Stimulated activated naive B cell treated with anti-CD40 and anti-IgM and Interleukin-4, amounts not matched to agents 10 μg/mL and 1 μg/mL and 100 μg/mL, for 72 hours (primary cell): ENCODE data around the gene S100A4.
"Not testable (repeated sequence)": the region's sequence is repeated elsewhere in the genome, so short reads cannot be mapped to it uniquely, and the experiment has no call there.

Experiments
- ATAC-seq, 2 donors: fragments of 150-1000 bp; cut with Tn5 transposase; replicated peaks; 2 replicates each; pipeline ENCODE4 v1.10.0; 2021; ENCODE audit warnings: moderate library complexity in 1 of 2
- DNase-seq: peaks from one replicate; pipeline ENCODE4 v3.0.0; 2021
- H3K27ac Mint-ChIP-seq: one replicate; pipeline ENCODE4 v1.8.0; 2022; ENCODE audit warnings: mild to moderate bottlenecking, mixed read lengths
- H3K27me3 Mint-ChIP-seq, 2 donors: one replicate each; pipeline ENCODE4 v1.8.0; 2022; ENCODE audit warnings: mixed read lengths in 2 of 2
- H3K36me3 Mint-ChIP-seq, 2 donors: one replicate each; pipeline ENCODE4 v1.8.0; 2022; ENCODE audit warnings: mixed read lengths in 2 of 2, mild to moderate bottlenecking in 1 of 2
- H3K4me1 Mint-ChIP-seq, 2 donors: one replicate each; pipeline ENCODE4 v1.8.0; 2022; ENCODE audit warnings: mixed read lengths in 2 of 2, mild to moderate bottlenecking in 1 of 2
- H3K4me3 Mint-ChIP-seq, 2 donors: one replicate each; pipeline ENCODE4 v1.8.0; 2022; ENCODE audit warnings: mild to moderate bottlenecking in 2 of 2, mixed read lengths in 2 of 2, moderate library complexity in 1 of 2
- H3K9me3 Mint-ChIP-seq, 2 donors: one replicate each; pipeline ENCODE4 v1.8.0; 2022; ENCODE audit warnings: mixed read lengths in 2 of 2, mild to moderate bottlenecking in 1 of 2

Gene S100A4

DNA sequence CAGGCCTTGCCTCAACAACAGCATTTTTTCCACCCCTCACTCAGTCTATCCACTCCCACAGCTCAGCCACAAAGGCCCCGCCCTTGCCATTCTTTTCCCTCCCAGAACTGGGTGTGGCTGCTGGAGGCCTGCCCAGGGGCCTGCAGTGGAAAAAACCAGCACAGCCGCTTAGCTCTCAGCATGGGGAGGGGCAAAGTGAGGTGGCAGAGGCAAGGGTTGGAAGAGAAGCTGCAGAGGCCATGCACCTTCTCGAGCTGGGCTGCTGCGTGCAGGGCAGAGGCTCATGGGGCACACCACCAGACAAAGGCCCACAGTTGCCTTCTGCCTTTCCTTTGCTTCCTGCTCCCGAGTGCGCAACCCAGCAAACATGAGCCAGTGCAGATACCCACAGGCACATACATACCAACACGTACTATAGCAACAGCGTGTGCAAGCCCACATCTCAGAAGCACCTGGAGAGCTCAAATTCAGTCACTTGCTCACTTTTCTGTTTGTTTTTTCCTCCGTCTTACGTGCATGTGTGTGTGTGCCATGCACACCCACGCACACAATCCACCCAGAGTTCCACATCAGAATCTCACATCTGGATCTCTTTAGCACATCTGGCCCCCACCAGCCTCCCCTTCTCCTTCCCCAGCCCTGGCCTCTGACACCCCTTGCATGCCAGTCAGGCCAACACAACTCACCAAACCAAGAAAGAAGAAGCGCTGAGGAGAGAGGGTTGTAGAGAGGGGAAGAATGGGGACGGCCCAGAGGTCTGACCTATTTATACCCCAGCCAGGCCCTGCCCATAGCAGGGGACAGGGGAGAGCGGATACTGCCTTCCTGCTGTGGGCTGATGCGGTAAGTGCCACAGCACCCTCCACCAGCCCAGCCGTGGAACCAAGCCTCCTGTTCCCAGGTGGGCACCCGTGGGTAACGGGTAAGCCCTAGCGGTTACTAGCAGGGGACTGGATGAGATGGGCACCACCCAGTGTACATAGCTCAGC, at the start of gene S100A4:
Gene S100A4 (minus strand): TSS at position 740 of the 989 bp plus-strand sequence. CDS start 1,012 bp downstream, outside the sequence.
- Mint-ChIP-seq H3K36me3 (peaks cover 19 to 38% of the 10 kb centered on the region in 2 donors), H3K4me1 (peaks cover 50 to 71% of the 10 kb centered on the region in 2 donors), H3K27ac (peak within 1 kb of the TSS; percentile 96), H3K27me3 (peaks cover 0 to 13% of the 10 kb centered on the region in 2 donors), H3K4me3 (peak within 1 kb of the TSS; percentile 87 to 90), H3K9me3 (peaks cover 0 to 4% of the 10 kb centered on the region in 2 donors)
- ATAC-seq = peak; percentile 84 to 85
- peak; percentile 83 for DNase-seq

DNA sequence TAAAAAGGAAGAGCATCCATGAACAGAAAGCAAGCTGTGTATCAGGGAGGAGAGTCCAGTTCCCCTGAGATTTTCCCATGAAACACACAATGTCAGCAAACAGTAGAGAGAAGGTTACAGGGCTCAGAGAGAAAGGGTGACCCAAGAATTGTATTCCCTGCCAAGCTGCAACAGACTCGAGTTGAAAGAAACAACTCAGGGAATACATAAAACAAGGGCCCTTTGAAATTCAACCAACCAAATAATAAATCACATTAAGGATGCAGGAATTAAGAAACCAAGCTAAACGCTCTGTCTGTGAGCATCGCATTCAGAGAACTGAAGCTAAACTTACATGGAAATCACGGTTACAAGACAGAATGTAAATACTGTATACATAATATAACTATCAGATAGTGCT, 47.1 kb upstream of the S100A4 start:
- Mint-ChIP-seq H3K9me3 (no peaks in the 10 kb centered on the region), H3K36me3 (no peaks in the 10 kb centered on the region), H3K4me1 (peaks cover 10 to 11% of the 10 kb centered on the region in 2 donors), H3K27ac (no peak overlapping the region), H3K27me3 (no peaks in the 10 kb centered on the region), H3K4me3 (no peak overlapping the region)
- no peak for ATAC-seq
- DNase-seq = no peak

DNA sequence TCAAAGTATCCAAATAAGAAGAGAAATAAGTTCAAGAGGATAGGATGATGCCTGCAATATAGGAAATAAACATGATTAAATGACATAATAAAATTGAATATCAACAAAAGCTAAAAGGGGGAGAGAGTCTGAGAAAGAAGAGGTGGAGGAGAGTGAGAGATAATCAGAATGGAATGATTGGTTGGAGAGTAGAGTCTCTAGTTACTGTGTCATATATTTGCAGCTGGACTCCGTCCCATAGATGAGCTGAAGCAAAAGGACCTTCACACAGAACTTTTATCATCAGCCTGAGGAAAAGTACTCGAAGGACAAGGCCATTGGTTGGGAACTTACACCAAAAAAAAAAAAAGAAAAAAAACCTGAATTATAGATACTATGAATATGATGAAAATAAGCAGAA, 42.9 kb upstream of the S100A4 start:
- DNase-seq (no peak), ATAC-seq (no peak)
- H3K36me3 Mint-ChIP-seq = no peaks in the 10 kb centered on the region
- no peaks in the 10 kb centered on the region for H3K27me3 Mint-ChIP-seq
- H3K27ac Mint-ChIP-seq = no peak overlapping the region
- peaks cover 0 to 2% of the 10 kb centered on the region in 2 donors for H3K4me1 Mint-ChIP-seq
- H3K4me3 Mint-ChIP-seq = no peak overlapping the region
- no peaks in the 10 kb centered on the region for H3K9me3 Mint-ChIP-seq

DNA sequence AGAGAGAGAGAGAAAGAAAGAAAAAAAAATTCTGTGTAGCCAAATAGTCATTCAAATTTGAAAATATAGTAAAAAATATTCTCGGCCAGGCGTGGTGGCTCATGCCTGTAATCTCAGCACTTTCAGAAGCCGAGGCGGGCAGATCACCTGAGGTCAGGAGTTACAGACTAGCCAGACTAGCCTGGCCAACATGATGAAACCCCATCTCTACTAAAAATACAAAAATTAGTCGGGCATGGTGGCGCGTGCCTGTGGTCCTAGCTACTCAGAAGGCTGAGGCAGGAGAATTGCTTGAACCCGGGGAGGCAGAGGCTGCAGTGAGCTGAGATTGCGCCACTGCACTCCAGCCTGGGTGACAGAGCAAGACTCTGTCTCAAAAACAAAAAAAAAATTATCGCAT, 42.4 kb upstream of the S100A4 start:
- not testable (repeated sequence) for H3K27me3 Mint-ChIP-seq, H3K4me3 Mint-ChIP-seq, H3K27ac Mint-ChIP-seq

DNA sequence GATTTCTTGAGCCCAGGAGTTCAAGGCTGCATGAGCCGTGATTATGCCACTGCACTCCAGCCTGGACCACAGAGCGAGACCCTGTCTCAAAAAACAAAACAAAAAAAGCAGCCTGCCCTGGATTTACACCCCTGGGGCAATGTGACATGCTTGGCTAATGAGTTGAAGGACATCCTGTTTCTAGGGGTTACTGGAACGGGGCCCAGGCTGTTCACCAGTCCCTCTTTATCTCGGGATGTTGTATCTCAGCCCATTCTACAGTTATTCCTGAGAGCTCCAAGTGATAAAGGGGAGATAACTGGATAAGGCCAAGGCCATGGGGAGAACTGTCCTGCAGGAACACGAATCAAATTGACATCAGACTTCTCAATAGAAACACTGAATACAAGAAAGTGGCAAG, 41.7 kb upstream of the S100A4 start:
- Mint-ChIP-seq H3K27me3 (no peaks in the 10 kb centered on the region), H3K4me1 (peaks cover 0 to 2% of the 10 kb centered on the region in 2 donors), H3K9me3 (no peaks in the 10 kb centered on the region), H3K36me3 (no peaks in the 10 kb centered on the region), H3K4me3 (no peak overlapping the region), H3K27ac (no peak overlapping the region)
- DNase-seq (no peak), ATAC-seq (no peak)

More for the DNA sequence above, 42.4 kb upstream of the S100A4 start:
- H3K36me3 Mint-ChIP-seq, ATAC-seq, H3K9me3 Mint-ChIP-seq, DNase-seq, H3K4me1 Mint-ChIP-seq: not testable (repeated sequence)

DNA sequence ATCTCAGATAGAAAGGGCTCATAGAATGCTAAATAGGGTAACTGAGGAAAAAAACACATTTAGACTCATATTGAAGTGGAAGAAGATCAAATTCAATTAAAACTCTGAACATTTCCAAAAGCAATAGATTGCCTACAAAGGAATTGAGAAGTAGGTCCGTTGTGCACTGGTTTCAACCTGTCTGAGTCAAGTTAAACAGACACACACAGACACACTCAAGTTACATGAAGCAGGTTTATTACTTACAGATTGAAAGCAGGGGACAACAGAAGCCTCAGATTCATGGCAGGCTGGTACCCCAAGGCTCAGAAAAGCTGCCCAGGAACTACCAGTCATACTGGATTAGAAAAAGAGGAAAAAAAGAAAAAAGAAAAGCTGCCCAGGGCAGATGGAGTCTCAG, 40.7 kb upstream of the S100A4 start:
- DNase-seq (no peak), ATAC-seq (no peak)
- no peaks in the 10 kb centered on the region for H3K27me3 Mint-ChIP-seq
- peaks cover 0 to 2% of the 10 kb centered on the region in 2 donors for H3K4me1 Mint-ChIP-seq
- no peak overlapping the region for H3K4me3 Mint-ChIP-seq
- no peak overlapping the region for H3K27ac Mint-ChIP-seq
- H3K36me3 Mint-ChIP-seq = no peaks in the 10 kb centered on the region
- H3K9me3 Mint-ChIP-seq = no peaks in the 10 kb centered on the region

DNA sequence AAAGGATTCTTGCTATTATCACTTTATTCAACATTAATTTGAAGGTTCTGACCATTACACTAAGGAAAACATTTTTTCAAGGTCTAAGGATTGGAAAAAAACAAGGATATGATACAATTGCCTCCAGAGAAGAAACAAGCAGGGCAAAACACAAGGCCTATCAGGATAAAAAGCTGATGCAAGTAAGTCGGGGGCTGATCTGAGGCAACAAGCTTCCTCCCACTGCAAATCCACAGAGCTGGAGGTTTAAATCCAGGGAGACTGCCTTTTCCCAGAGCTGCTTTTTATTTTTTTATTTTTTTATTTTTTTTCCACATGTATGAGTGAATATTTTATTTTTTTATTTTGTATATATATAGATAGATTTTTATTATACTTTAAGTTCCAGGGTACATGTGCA, 39.4 kb upstream of the S100A4 start:
- H3K4me1 Mint-ChIP-seq = peaks cover 0 to 2% of the 10 kb centered on the region in 2 donors
- no peaks in the 10 kb centered on the region for H3K36me3 Mint-ChIP-seq
- no peaks in the 10 kb centered on the region for H3K9me3 Mint-ChIP-seq
- H3K27me3 Mint-ChIP-seq = no peaks in the 10 kb centered on the region
- DNase-seq = no peak
- no peak for ATAC-seq
- no peak overlapping the region for H3K4me3 Mint-ChIP-seq
- no peak overlapping the region for H3K27ac Mint-ChIP-seq

DNA sequence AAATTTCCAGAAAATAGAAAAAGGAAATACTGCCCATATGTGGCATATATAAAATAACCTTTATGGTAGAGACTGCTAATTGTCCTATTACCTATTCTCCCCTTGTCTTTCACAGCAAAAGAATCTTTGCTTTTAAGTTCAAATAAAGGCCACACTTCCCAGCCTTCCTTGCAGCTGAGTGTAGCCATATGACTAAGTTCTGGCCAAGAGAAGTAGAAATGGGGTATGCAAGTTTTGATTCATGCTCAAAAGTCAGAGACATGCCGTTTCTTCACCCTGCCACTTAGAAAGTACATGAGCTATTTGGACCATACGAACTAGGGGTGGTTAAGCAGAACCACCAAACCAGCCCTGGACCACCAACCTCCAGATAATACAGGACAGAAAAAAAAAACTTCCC, 38.4 kb upstream of the S100A4 start:
- H3K36me3 Mint-ChIP-seq = no peaks in the 10 kb centered on the region
- H3K9me3 Mint-ChIP-seq = no peaks in the 10 kb centered on the region
- H3K4me1 Mint-ChIP-seq = peaks cover 0 to 2% of the 10 kb centered on the region in 2 donors
- no peaks in the 10 kb centered on the region for H3K27me3 Mint-ChIP-seq
- no peak overlapping the region for H3K27ac Mint-ChIP-seq
- no peak for ATAC-seq
- DNase-seq = no peak
- H3K4me3 Mint-ChIP-seq = no peak overlapping the region

DNA sequence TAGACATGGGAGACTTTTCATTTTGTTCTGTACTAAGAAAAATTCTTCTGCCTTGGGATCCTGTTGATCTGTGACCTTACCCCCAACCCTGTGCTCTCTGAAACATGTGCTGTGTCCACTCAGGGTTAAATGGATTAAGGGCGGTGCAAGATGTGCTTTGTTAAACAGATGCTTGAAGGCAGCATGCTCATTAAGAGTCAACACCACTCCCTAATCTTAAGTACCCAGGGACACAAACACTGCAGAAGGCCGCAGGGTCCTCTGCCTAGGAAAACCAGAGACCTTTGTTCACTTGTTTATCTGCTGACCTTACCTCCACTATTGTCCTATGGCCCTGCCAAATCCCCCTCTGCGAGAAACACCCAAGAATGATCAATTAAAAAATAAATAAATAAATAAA, 37.9 kb upstream of the S100A4 start:
- H3K27me3 Mint-ChIP-seq, H3K4me3 Mint-ChIP-seq, H3K27ac Mint-ChIP-seq, H3K36me3 Mint-ChIP-seq, H3K4me1 Mint-ChIP-seq, ATAC-seq, H3K9me3 Mint-ChIP-seq, DNase-seq: not testable (repeated sequence)

DNA sequence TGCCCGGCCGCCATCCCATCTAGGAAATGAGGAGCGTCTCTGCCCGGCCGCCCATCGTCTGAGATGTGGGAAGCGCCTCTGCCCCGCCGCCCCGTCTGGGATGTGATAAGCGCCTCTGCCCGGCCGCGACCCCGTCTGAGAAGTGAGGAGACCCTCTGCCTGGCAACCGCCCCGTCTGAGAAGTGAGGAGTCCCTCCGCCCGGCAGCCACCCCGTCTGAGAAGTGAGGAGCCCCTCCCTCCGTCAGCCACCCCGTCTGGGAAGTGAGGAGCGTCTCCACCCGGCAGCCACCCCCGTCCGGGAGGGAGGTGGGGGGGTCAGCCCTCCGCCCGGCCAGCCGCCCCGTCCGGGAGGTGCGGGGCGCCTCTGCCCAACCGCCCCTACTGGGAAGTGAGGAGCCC, 37.2 kb upstream of the S100A4 start:
- not testable (repeated sequence) for H3K4me3 Mint-ChIP-seq, H3K27me3 Mint-ChIP-seq, H3K4me1 Mint-ChIP-seq, H3K9me3 Mint-ChIP-seq, H3K36me3 Mint-ChIP-seq, DNase-seq, H3K27ac Mint-ChIP-seq, ATAC-seq

DNA sequence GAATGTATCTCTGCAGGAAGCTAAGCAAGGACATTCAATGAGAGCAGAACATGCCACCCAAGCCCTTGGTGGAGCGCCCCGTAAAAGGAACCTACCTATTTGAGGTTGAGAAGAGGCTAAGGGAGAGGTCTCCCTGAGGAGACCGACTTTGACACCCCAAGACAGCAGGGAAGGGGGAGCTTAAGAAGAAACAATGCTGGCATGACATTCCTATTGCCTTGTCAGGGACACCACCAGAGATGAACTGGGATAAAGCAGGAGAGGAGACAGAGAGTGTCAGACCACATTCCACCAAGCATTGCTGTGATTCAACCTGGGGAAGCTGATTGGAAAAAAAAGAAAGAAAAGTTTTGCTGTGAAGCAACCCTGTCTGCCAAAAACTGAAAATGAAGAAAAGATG, 33.3 kb upstream of the S100A4 start:
- Mint-ChIP-seq H3K4me1 (peaks cover 3 to 12% of the 10 kb centered on the region in 2 donors), H3K9me3 (no peaks in the 10 kb centered on the region), H3K27ac (no peak overlapping the region), H3K4me3 (no peak overlapping the region), H3K27me3 (peaks cover 7 to 9% of the 10 kb centered on the region in 2 donors), H3K36me3 (no peaks in the 10 kb centered on the region)
- DNase-seq = no peak
- ATAC-seq = no peak

DNA sequence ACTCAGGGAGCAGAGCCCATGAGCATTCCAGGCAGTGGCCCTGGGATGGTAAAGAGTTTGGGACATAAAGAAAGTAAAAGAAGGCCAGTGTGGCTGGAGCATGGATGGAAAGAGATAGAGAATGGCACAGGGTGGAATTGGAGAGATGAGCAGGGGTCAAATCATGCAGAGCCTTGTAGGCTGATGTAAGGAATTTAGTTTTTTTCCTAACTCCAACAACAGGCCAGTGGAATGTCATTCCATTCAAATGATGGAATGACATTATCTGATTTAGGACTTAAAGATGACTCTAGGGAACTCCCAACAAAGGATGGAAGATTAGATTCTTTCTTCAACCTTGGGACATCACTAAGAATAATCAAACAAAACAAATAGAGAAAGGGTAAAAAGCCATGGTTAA, 32.9 kb upstream of the S100A4 start:
- H3K9me3 Mint-ChIP-seq = no peaks in the 10 kb centered on the region
- H3K4me1 Mint-ChIP-seq = peaks cover 3 to 16% of the 10 kb centered on the region in 2 donors
- no peak overlapping the region for H3K27ac Mint-ChIP-seq
- no peak overlapping the region for H3K4me3 Mint-ChIP-seq
- H3K36me3 Mint-ChIP-seq = no peaks in the 10 kb centered on the region
- H3K27me3 Mint-ChIP-seq = peaks cover 7 to 9% of the 10 kb centered on the region in 2 donors
- ATAC-seq = no peak
- no peak for DNase-seq

DNA sequence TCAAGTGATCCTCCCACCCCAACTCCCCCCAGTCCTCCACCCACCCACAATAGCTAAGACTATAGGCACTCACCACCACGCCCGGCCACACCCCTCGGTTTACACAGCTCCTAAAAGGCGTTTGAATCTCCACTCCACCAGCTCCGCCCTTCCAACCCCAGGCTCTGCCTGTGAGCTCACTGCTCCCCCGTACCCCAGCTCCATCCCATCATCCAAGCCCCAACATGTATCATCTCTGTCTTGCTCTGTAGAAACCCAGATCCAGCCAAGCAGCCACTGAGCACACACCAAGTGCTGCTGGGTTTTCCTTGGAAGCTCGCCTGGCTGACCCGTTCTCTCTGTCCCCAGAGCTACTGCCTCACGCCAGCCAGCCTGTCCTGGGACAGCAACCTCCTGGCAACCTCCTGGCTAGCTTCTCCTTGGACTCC, 32.0 kb upstream of the S100A4 start:
- ATAC-seq (no peak), DNase-seq (no peak)
- H3K36me3 Mint-ChIP-seq = no peaks in the 10 kb centered on the region
- H3K4me3 Mint-ChIP-seq = no peak overlapping the region
- no peaks in the 10 kb centered on the region for H3K9me3 Mint-ChIP-seq
- H3K27ac Mint-ChIP-seq = no peak overlapping the region
- H3K4me1 Mint-ChIP-seq = peaks cover 10 to 24% of the 10 kb centered on the region in 2 donors
- peaks cover 7 to 9% of the 10 kb centered on the region in 2 donors for H3K27me3 Mint-ChIP-seq

DNA sequence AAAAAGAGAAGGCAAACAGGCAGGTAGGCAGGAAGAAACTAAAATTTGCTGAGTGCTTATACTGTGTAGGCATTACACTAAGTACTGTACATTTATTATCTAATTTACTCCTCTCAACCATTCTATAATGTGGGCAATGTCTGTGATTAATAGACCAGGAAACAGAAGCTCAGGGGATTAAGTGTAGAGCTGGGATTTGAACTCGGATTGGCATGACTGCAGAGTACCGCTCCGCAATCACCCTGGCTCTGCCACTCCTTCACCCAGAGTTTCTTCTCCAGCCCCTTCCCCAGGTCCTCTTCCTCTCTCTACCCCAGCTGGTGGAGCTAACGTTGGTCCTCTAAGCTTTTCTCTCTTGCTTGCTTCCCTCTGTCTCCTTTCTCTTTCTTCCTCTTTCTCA, 31.5 kb upstream of the S100A4 start:
- peaks cover 7 to 9% of the 10 kb centered on the region in 2 donors for H3K27me3 Mint-ChIP-seq
- no peak overlapping the region for H3K27ac Mint-ChIP-seq
- DNase-seq = no peak
- H3K36me3 Mint-ChIP-seq = no peaks in the 10 kb centered on the region
- H3K9me3 Mint-ChIP-seq = no peaks in the 10 kb centered on the region
- peaks cover 12 to 29% of the 10 kb centered on the region in 2 donors for H3K4me1 Mint-ChIP-seq
- H3K4me3 Mint-ChIP-seq = no peak overlapping the region
- no peak for ATAC-seq

DNA sequence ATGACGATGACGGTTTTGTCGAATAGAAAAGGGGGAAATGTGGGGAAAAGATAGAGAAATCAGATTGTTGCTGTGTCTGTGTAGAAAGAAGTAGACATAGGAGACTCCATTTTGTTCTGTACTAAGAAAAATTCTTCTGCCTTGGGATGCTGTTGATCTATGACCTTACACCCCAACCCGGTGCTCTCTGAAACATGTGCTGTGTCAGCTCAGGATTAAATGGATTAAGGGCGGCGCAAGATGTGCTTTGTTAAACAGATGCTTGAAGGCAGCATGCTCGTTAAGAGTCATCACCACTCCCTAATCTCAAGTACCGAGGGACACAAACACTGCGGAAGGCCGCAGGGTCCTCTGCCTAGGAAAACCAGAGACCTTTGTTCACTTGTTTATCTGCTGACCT, 29.9 kb upstream of the S100A4 start:
- Mint-ChIP-seq H3K4me1 (peaks cover 18 to 29% of the 10 kb centered on the region in 2 donors), H3K27me3 (peaks cover 12 to 13% of the 10 kb centered on the region in 2 donors)
- DNase-seq, H3K4me3 Mint-ChIP-seq, ATAC-seq, H3K36me3 Mint-ChIP-seq, H3K27ac Mint-ChIP-seq, H3K9me3 Mint-ChIP-seq: not testable (repeated sequence)
